Measurements from ENCODE around the gene AGT. TPM values are rescaled to one million over a fixed set of nuclear protein-coding genes. Genes with fewer than 3 reads are reported as not detected.

AGT gene
- total RNA-seq, 1 experiment from 2014 or later, result 41.9 TPM

- intact Hi-C loops (cut with micrococcal nuclease; ENCODE audit: unreplicated experiment), result no loop called here
- Mint-ChIP-seq H3K4me1 (ENCODE audit: low read depth, unreplicated experiment) (peaks cover 35% of the 10 kb centered on the region), H3K27ac (ENCODE audit: unreplicated experiment) (peak overlapping the region; percentile 85), H3K36me3 (ENCODE audit: insufficient read depth, unreplicated experiment) (no peaks in the 10 kb centered on the region), H3K9me3 (ENCODE audit: unreplicated experiment) (no peaks in the 10 kb centered on the region), H3K27me3 (ENCODE audit: insufficient read depth, unreplicated experiment) (no peaks in the 10 kb centered on the region), H3K4me3 (ENCODE audit: unreplicated experiment) (no peak overlapping the region)
- ChIA-PET CTCF (interaction anchor here (1.2 to 1.9 kb wide), 4 partner anchors 9 to 50 kb away, joined by 3 to 19 read pairs (median 4); no protein-coding TSS in a partner anchor), POLR2A (no interaction called here)
- peaks cover 44% of the 10 kb centered on the region for H3K4me1 ChIP-seq
- no peaks in the 10 kb centered on the region for H3K9me3 ChIP-seq
- H3K4me3 ChIP-seq (ENCODE audit: low read depth, low read length), result no peak overlapping the region
- DNase-seq, result no peak
- no peaks in the 10 kb centered on the region for H3K36me3 ChIP-seq (ENCODE audit: control insufficient read depth, insufficient read depth, low read length)
- H3K27me3 ChIP-seq (replicated peaks; ENCODE audit: control insufficient read depth, insufficient read depth, low read length), result no peaks in the 10 kb centered on the region
- no TSS peak for BruUV-seq (replicated peaks)
- TF ChIP-seq CTCF (IDR thresholded peaks at IDR 0.05; ENCODE audit: insufficient read depth in 1 of 2, low read depth in 1 of 2, low read length in 1 of 2, severe bottlenecking in 1 of 2, unreplicated experiment in 1 of 2), result no peak
Observed at GRCh38 chr1:230753191-230753585, 39.3 kb upstream of the AGT start.

GRCh38 chr1:230752407-230752806 lies 38.5 kb upstream of the AGT start:
- POLR2A ChIA-PET, result interaction anchor here (0.6 kb wide), 1 partner anchor 294 kb away, joined by 3 read pairs; no protein-coding TSS in a partner anchor
- H3K4me3 Mint-ChIP-seq (ENCODE audit: unreplicated experiment), result peak overlapping the region; percentile 34
- peak overlapping the region; percentile 85 for H3K27ac Mint-ChIP-seq (ENCODE audit: unreplicated experiment)
- H3K4me1 Mint-ChIP-seq (ENCODE audit: low read depth, unreplicated experiment), result peaks cover 37% of the 10 kb centered on the region
- no peaks in the 10 kb centered on the region for H3K36me3 Mint-ChIP-seq (ENCODE audit: insufficient read depth, unreplicated experiment)
- TF ChIP-seq CTCF (IDR thresholded peaks at IDR 0.05; ENCODE audit: insufficient read depth in 1 of 2, low read depth in 1 of 2, low read length in 1 of 2, severe bottlenecking in 1 of 2, unreplicated experiment in 1 of 2), result no peak
- Histone ChIP-seq H3K27me3 (replicated peaks; ENCODE audit: control insufficient read depth, insufficient read depth, low read length) (no peaks in the 10 kb centered on the region), H3K4me3 (ENCODE audit: low read depth, low read length) (no peak overlapping the region), H3K9me3 (no peaks in the 10 kb centered on the region), H3K36me3 (ENCODE audit: control insufficient read depth, insufficient read depth, low read length) (no peaks in the 10 kb centered on the region), H3K4me1 (peaks cover 45% of the 10 kb centered on the region)
- no peaks in the 10 kb centered on the region for H3K9me3 Mint-ChIP-seq (ENCODE audit: unreplicated experiment)
- DNase-seq, result no peak
- CTCF ChIA-PET, result interaction anchor here (1.2 to 1.9 kb wide), 4 partner anchors 8 to 49 kb away, joined by 3 to 19 read pairs (median 4); no protein-coding TSS in a partner anchor
- BruUV-seq (replicated peaks), result no TSS peak
- H3K27me3 Mint-ChIP-seq (ENCODE audit: insufficient read depth, unreplicated experiment), result no peaks in the 10 kb centered on the region
- intact Hi-C loops (cut with micrococcal nuclease; ENCODE audit: unreplicated experiment), result no loop called here

- Histone ChIP-seq H3K4me1 (peaks cover 56% of the 10 kb centered on the region), H3K36me3 (ENCODE audit: control insufficient read depth, insufficient read depth, low read length) (no peaks in the 10 kb centered on the region), H3K27me3 (replicated peaks; ENCODE audit: control insufficient read depth, insufficient read depth, low read length) (no peaks in the 10 kb centered on the region), H3K4me3 (ENCODE audit: low read depth, low read length) (no peak overlapping the region), H3K9me3 (0 out of 2 replicates have a peak, but pooled peaks cover 3% of the 10 kb centered on the region)
- POLR2A ChIA-PET, result interaction anchor here (0.9 kb wide), 1 partner anchor 85 kb away, joined by 5 read pairs; no protein-coding TSS in a partner anchor
- Mint-ChIP-seq H3K4me3 (ENCODE audit: unreplicated experiment) (peak overlapping the region; percentile 59), H3K4me1 (ENCODE audit: low read depth, unreplicated experiment) (peaks cover 47% of the 10 kb centered on the region), H3K9me3 (ENCODE audit: unreplicated experiment) (peaks cover 9% of the 10 kb centered on the region), H3K27me3 (ENCODE audit: insufficient read depth, unreplicated experiment) (no peaks in the 10 kb centered on the region), H3K36me3 (ENCODE audit: insufficient read depth, unreplicated experiment) (no peaks in the 10 kb centered on the region), H3K27ac (ENCODE audit: unreplicated experiment) (peak overlapping the region; percentile 93)
- CTCF ChIA-PET, result no interaction called here
- DNase-seq, result no peak
- no peak for TF ChIP-seq CTCF (IDR thresholded peaks at IDR 0.05; ENCODE audit: insufficient read depth in 1 of 2, low read depth in 1 of 2, low read length in 1 of 2, severe bottlenecking in 1 of 2, unreplicated experiment in 1 of 2)
- TSS peak; percentile 62 for BruUV-seq (replicated peaks)
- intact Hi-C loops (cut with micrococcal nuclease; ENCODE audit: unreplicated experiment), result no loop called here
Observed at GRCh38 chr1:230750986-230751625, 37.2 kb upstream of the AGT start.
